Measurements from ENCODE around the gene MYO1B. TPM values are rescaled to one million over a fixed set of nuclear protein-coding genes. Genes with fewer than 3 reads are reported as not detected.

Gene MYO1B
- total RNA-seq, 1 experiment from 2014 or later = 43.2 TPM

- Histone ChIP-seq H2BK120ac (ENCODE audit: low read depth, low read length, poor library complexity, severe bottlenecking) (no peak overlapping the region), H4K8ac (replicated peaks; ENCODE audit: insufficient read length, low read depth, low read length) (no peak overlapping the region), H3K56ac (ENCODE audit: insufficient read length, low read depth, low read length) (no peak overlapping the region), H4K91ac (ENCODE audit: insufficient read length, low read depth, low read length) (no peak overlapping the region), H3K9ac (ENCODE audit: extremely low read depth, insufficient read length, low read length) (no peak overlapping the region), H3K23ac (ENCODE audit: insufficient read length, low read depth, low read length) (no peak overlapping the region), H3K27me3 (ENCODE audit: insufficient read depth, low read length) (no peaks in the 10 kb centered on the region), H3K4ac (ENCODE audit: low read depth, low read length) (no peak overlapping the region), H3K14ac (ENCODE audit: insufficient read depth, low read length) (no peak overlapping the region), H2BK20ac (ENCODE audit: low read depth, low read length, poor library complexity, severe bottlenecking) (no peak overlapping the region), H2BK15ac (ENCODE audit: low read depth, low read length) (no peak overlapping the region), H2AK5ac (ENCODE audit: insufficient read length, low read length) (no peak overlapping the region), H2AFZ (ENCODE audit: low read length) (no peak overlapping the region), H3K79me1 (ENCODE audit: insufficient read depth, low read depth, low read length, poor library complexity, severe bottlenecking) (no peaks in the 10 kb centered on the region), H3K79me2 (ENCODE audit: insufficient read depth, low read length) (no peaks in the 10 kb centered on the region), H2BK5ac (ENCODE audit: insufficient read length, low read length) (no peak overlapping the region), H4K20me1 (ENCODE audit: control insufficient read depth, insufficient read depth, insufficient read length) (no peaks in the 10 kb centered on the region), H2BK12ac (ENCODE audit: insufficient read length, low read depth, low read length) (no peak overlapping the region), H3K18ac (ENCODE audit: insufficient read length, low read depth, low read length) (no peak overlapping the region), H3K23me2 (ENCODE audit: insufficient read length, low read depth, low read length, poor library complexity, severe bottlenecking) (no peaks in the 10 kb centered on the region), H3K4me2 (ENCODE audit: insufficient read depth, insufficient read length, low read length) (no peak overlapping the region), H4K5ac (ENCODE audit: insufficient read length, low read depth, low read length) (no peak overlapping the region), H3K4me1 (ENCODE audit: insufficient read depth, low read length) (no peaks in the 10 kb centered on the region), H3K9me3 (ENCODE audit: control insufficient read depth, low read depth, low read length) (no peaks in the 10 kb centered on the region), H3T11ph (ENCODE audit: low read length) (no peak overlapping the region), H3K27ac (ENCODE audit: insufficient read length, low read depth, low read length) (no peak overlapping the region)
- no peak for DNase-seq
- Mint-ChIP-seq H3K36me3 (ENCODE audit: insufficient read depth in 1 of 3, low read depth in 3 of 3) (no peaks in the 10 kb centered on the region; a peak in 1 of 7 replicates), H3K4me3 (no peak overlapping the region), H3K27ac (no peak overlapping the region), H3K4me1 (no peaks in the 10 kb centered on the region), H3K9me3 (no peaks in the 10 kb centered on the region), H3K27me3 (ENCODE audit: low read depth) (no peaks in the 10 kb centered on the region)
- no CpG with 5 or more reads among the region's 6 CpGs for WGBS (ENCODE audit: extremely low coverage, insufficient read length, low lambda C conversion rate)
- no peak for TF ChIP-seq CTCF (conservative IDR thresholded peaks at IDR 0.05)
Measured at GRCh38 chr2:191436368-191437055, 191.3 kb downstream of the MYO1B start.

Measured in H9 (cell line).